ENCODE measurements around the gene TRIM33.
"Not testable (repeated sequence)": the region's sequence is repeated elsewhere in the genome, so short reads cannot be mapped to it uniquely, and the experiment has no call there.

Gene TRIM33

DNA sequence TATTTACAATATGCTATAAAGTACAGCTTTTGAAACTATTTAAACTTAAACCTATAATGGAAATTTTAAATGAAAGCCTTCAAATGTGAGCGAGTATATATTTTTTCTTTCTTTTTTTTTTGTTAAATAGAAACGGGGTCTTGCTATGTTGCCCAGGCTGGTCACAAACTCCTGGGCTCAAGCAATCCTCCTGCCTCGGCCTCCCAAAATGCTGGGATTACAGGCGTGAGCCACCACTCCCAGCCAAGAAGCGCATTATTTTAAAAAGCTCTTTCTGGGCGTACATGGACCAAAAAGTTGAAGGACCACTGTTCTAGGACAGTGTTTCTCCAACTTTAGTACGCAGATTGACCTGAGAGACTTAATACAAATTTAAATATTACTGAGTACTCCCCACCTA lies 87.5 kb downstream of the TRIM33 start:
- no peak for DNase-seq (ENCODE audit: low read depth in 2 of 2)

DNA sequence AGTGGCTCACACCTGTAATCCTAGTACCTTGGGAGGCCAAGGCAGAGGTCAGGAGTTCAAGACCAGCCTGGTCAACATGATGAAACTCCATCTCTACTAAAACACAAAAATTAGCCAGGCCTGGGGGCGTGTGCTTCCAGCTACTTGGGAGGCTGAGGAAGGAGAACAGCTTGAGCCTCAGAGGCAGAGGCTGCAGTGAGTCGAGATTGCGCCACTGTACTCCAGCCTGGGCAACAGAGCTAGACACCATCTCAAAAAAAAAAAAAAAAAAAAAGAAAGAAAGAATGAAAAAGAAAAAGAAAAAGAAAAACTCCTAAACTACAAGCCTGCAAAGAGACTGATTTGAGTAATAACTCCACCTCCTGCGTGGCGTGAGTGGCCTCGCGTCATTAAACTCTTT lies 92.1 kb downstream of the TRIM33 start:
- DNase-seq (ENCODE audit: low read depth in 2 of 2) = not testable (repeated sequence)

DNA sequence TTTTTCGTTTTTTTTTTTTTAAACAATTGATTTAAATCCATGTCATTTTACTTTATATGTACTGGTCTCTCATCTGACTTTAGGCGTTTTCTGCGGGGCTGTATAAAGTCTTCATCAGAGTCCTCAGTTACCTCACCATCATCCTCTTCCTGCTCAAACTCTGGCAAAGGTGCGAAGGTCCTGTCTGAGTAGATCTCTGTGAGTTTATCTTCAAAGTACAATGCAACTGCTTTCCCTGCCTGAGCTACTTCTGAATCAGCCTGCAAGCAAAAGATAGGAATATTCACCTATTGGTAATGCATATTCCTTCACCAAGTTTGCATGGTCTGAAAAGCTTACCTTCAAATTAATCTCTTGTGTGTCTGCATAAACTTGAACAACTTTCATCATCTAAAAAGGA lies 113.4 kb downstream of the TRIM33 start:
- no peak for DNase-seq (ENCODE audit: low read depth in 2 of 2)

DNA sequence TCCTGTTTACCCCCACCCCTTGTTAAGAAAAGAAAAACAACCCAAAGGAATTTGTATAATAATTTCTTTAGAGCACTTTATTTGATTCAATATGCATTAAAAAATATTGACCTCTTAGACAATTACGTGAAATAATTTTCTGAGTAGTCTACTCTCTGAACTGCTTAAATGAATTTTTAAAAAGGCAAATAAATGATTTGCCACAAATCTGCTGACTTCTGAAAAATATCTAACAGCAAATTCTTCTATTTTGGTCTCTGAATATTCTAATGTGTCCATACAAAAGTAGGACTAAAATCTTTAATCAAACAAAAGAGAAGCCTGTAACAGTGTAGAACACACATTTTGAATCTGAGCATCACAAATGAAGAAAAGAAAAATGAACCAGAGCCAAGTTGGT lies 115.1 kb downstream of the TRIM33 start:
- DNase-seq (ENCODE audit: low read depth in 2 of 2) = no peak

DNA sequence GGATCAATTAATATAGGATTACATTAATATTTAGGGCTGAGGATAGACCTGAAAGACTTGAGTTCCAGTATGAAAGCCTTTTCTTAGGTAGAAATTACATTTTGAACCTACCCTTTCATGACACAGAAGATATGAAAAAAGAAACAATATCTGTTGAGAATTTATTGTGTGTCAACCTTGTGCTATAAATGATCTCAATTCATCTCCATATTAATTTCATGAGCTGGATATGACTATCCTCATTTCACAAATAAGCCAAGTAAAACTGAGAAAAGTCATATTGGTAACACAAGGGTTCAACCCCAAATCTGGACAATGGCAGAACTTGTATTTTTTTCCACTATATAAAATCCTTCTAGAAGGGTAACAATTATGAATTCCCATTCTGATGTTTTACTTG lies 120.0 kb downstream of the TRIM33 start:
- no peak for DNase-seq (ENCODE audit: low read depth in 2 of 2)

DNA sequence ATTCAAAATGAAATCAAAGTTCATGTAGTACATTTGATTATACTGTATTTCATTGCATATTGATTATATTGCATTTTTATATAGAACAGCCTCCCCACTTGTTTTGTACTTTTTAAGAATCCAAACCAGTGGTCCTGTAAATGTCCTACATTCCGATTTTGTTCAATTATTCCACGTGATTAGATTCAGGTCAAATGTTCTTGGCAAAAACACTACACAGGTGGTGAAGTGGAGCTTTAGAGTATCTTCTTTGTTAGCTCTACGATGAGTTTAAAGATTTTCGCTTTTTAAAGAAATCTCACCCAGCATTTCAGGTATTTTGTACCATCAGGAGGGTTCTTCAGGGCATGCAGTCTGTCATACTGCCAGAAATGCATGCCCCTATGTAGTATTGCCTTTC lies 120.6 kb downstream of the TRIM33 start:
- no peak for DNase-seq (ENCODE audit: low read depth in 2 of 2)

DNA sequence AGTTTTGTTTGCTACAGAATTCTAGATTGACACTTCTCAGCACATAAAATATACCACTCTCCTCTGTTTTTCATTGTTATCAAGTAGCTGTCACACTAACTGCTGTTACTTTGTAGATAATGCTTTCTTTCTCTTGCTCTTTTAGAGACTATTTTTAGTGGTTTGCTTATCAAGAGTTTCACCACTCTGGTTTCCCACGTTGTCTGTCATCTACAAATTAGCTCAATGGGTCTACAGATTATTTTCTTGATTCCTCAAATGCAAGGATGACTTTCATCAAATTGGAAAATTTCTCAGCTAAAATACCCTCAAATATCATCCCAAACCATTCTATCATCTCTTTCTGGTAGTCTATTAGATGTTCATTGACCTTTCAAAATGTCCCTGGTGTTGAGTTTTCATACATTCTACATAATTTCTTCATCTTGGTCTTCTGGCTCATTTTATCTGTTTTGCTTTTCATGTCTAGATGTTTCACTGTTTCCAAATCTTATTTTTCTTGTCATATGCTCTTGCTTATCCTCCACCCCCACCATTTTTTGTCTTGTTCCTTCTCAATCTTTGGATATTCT lies 122.5 kb downstream of the TRIM33 start:
- DNase-seq (ENCODE audit: low read depth in 2 of 2) = no peak

DNA sequence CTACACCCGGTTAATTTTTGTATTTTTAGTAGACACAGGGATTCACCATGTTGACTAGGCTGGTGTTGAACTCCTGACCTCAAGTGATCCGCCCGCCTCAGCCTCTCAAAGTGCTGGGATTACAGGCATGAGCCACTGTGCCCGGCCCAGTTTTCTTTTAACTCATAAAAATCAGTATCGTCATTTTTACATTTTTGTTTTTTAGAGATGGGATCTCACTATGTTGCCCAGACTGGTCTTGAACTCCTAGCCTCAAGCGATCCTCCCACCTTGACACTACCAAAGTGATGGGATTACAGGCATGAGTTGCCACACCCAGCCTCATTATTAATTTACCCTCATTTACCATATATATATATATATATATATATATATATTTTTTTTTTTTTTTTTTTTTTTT lies 123.4 kb downstream of the TRIM33 start:
- not testable (repeated sequence) for DNase-seq (ENCODE audit: low read depth in 2 of 2)

DNA sequence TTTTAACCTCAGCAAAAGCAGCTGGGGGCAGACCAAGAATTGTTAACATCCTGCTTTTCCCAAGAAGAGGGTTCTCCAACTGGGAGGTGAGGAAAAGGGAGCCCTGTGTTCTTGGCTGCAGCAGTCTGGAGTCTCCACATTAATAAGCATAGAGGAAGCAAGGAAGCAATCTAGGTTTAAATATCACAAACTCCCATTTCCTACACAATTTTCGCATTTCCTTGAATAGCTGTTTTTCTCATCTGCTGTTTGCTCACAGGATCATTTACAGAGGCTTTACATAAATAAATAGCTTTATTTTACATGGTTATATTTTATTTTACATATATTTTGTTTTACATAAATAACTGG lies 124.0 kb downstream of the TRIM33 start:
- no peak for DNase-seq (ENCODE audit: low read depth in 2 of 2)

DNA sequence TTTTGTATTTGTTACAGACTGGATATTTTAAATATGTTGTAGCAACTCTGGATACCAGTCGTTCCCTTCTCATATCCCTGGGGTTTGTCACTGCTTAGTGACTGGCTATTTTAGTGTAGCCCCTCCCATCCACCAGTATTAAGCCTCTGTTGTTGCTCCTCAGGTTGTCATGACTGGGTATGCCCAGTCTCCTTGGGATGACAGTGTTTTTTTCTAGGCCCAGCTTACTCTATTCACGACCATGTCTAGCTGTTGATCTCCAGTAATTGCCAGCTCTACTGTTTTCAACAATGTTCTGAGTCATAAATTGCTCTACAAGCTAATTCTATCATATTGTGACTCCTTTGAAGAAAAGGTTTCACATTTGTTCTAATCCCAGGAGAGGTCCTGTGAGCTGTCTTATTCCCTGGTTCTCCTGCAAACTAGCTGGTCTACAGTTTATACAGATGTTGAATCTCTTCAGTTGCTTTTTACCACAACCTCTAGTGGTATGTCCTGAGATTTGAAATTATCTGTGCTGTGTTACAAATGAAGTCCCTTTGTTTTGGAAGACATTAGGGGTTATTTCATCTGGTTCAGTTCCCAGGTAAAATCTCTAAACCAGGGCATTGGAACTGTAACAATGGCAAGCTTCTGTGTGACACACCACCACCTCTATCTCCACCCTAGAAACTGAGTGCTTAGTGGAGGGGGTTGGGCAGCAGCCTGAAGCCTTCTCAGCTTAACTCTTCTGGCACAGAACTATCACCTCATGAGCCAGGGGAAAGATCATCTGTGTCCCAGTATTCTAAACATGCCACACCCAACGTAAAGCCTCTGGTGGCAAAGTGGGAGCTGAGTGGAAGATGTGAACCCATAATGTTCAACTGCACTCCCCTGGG lies 124.6 kb downstream of the TRIM33 start:
- DNase-seq (ENCODE audit: low read depth in 2 of 2) = no peak

DNA sequence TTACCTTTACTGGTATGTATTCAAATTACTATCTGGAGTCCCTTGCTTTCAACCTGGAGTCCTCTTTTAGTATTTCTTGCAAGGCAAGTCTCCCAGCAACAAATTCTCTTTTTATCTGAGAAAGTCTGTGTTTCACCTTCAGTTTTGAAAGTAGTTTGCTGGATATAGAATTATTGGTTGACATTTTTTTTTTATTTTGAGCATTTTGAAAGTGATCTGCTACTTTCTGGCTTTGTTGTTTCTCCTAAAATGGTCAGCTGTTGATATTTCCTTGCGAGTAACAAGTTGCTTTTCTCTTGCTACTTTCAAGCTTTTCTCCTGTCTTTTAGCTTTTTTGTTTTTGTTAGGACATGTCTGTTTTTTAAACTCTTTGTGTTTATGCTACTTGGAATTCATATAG lies 126.1 kb downstream of the TRIM33 start:
- no peak for DNase-seq (ENCODE audit: low read depth in 2 of 2)

DNA sequence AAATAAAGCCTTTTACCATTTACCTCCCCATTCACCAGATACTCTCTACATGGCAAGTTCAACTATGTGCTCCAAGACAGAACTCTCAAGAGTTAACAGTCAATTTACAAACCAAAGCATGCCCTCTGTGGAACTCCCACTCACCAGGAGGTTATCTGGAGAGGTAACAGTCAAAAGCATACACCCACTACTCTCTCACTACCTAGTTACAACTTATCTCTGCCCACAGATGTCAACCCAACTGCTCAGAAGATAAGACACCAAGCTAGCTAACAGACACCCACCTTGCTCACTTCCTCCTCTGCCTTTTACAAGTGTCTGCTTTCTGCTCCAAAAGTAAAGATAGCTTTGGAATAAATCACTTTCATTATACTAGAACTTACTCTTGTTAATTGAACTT lies 131.0 kb downstream of the TRIM33 start:
- no peak for DNase-seq (ENCODE audit: low read depth in 2 of 2)

DNA sequence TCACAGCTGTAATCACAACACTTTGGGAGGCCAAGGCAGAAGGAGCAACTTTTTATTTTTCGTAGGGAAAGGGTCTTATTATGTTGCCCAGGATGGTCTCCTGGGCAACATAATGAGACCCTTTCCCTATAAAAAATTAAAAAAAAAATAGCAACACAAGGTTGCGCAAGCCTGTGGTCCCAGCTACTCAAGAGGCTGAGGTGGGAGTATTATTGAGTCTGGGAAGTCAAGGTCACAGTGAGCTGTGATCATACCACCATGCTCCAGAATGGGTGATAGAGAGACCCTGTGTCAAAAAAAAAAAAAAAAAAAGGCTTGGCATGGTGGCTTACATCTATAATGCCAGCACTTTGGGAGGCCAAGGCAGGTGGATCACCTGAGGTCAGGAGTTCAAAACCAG lies 131.6 kb downstream of the TRIM33 start:
- DNase-seq (ENCODE audit: low read depth in 2 of 2) = no peak

DNA sequence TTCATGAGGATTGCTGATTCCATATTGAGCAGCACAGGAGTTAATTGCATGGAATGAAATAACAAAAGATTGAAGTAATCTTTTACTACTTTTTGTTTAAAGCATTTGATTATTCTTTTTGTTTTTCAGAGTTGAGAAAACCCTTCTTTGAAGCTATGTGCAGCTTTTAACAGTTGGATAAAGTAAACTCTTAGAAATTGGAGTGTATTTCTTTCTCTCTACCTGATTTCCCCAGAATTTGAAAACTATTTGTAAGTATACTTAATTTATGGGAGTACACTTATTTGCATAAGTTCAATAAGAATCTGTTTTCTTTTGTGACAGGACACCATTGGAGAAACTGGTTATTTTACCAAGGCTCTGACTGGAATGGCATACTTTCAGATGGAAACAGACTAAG lies 133.6 kb downstream of the TRIM33 start:
- no peak for DNase-seq (ENCODE audit: low read depth in 2 of 2)

DNA sequence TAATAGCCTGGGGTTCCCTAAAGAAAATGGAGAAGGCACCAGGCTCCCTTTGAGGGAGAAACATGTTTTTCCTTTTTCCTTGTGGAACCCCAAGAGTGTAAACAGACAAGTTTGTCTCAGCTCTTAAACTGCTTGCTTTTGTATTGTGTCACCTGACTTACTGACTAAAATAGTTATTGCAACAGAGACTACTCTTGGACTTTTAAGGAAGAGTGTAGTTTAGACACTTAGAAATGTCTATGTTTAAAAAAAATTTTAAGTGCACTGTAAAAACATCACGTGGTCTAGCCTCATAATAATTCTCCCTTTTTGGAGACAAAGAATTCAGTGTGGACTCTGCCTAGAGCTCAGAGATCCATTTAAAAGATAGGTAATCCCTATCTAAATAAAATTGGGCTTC lies 141.1 kb downstream of the TRIM33 start:
- DNase-seq (ENCODE audit: low read depth in 2 of 2) = no peak

DNA sequence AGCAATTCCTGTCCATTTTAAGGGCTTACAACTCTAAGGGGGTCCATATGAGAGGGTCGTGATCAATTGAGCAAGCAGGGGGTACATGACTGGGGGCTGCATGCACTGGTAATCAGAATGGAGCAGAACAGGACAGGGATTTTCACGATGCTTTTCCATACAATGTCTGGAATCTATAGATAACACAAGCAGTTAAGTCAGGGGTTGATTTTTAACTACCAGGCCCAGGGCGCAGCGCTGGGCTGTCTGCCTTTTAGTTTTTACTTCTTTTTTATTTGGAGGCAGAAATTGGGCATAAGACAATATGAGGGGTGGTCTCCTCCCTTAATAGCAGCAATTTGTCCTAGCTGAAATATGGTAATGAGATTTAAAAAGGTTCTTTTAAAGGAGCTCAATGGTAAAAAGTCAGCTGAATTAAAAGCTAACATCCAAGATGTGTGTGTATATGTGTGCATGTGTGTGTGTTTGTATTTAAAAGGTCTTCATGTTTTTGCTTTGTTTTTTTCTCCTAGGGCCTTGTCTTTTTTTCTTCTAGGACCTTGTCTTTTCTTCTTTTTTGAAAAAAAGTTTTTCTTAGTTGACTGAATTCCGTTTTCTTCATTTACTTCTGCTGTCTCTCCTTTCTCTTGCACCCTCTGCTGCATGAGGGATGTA lies 141.6 kb downstream of the TRIM33 start:
- not testable (repeated sequence) for DNase-seq (ENCODE audit: low read depth in 2 of 2)

DNA sequence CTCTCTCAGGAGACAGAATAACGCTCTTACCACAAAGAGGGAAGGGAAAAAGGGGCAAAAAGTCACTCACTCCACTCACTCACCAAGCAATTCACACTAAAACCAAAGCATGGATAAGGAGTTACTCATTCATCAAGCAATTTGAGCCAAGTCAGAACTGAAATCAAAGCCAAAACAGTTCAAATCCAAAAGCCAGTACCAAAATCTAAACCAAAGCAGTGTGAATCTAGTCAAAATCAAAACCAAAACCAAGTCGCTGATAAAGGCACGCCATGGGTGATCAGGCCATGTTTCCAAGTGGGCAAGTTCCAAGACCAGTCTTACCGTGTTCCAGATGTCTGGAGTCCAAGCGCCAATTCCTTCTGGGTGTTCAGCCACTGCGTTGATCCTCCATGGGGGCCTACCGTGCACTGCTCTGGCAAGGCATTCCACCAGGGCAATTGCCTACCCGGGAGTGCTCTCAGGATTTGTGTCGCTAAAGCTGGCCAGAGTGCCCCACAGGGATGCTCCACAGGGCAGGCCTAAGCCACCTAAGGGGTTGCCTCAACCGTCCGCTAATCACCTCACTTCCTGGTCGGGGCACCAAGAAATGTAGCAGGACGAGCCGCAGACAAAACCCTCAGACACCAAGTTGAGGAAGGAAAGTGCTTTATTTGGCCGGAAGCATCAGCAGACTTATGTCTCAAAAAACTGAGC lies 142.3 kb downstream of the TRIM33 start:
- DNase-seq (ENCODE audit: low read depth in 2 of 2) = no peak

DNA sequence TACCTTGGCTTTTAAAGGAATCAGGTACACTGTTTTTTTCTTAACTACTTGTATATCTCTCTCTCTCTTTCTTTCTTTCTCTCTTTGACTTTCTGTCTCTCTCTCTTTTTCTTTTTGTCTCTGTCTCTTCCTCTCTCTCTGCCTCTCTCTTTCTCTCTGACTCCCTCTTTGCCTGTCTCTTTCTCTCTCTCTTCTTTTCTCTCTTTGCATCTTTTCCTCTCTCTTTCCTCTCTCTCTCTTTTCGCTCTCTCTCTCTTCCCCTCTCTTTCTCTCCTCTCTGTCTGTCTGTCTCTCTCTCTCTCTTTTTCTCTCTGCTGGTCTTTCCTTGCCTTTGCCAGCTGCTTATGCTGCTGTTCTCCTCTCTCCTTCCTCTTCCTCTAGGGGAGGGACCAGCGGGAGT lies 143.2 kb downstream of the TRIM33 start:
- DNase-seq (ENCODE audit: low read depth in 2 of 2) = no peak

DNA sequence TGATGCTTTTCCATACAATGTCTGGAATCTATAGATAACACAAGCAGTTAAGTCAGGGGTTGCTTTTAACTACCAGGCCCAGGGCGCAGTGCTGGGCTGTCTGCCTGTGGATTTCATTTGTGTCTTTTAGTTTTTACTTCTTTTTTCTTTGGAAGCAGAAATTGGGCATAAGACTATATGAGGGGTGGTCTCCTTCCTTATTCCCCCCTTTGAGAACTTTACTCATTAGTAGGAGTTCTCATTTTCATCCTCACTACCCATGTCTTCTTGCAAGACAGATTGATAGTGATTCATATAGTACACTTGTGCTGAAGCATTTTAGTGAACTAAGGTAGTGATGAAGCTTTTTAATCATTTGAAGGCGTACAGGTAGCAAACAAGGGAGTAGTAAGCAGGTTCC lies 147.8 kb downstream of the TRIM33 start:
- not testable (repeated sequence) for DNase-seq (ENCODE audit: low read depth in 2 of 2)

DNA sequence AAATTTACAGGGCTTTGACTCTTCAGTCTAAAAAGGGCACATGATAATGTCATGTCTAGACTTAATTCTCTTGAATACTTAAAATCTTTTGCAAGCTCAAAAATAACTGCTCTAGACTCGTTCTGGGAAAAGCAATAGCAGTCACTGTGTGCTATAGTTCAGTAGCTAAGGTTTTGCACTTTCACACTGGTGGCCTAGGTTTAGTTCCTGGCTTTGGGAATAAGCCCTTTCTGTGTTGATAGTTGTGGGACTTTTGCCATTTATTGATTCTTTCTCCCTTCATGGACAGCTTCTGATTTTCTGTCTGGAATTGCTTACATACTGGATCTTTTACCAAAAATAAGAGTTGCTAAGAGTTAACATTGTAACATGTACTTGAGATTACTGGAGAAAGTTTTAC lies 151.2 kb downstream of the TRIM33 start:
- DNase-seq (ENCODE audit: low read depth in 2 of 2) = no peak

DNA sequence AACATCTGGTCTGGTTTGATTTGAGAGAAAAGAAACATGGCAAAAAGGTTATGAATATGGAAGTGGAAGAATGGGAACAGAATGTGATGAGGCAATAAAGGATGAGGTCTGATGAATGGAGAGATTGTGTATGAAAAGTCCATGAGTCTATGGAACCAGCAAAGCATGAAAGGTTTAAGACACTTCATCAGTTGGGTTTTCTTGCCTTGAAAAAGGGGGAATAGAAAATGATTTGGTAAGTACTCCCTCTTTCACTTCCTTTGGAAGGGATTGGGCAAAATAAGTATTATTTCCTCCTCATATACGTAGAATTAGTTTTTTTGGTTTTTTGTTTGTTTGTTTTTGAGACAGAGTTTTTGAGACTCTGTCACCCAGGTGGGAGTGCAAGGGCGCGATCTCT lies 155.8 kb downstream of the TRIM33 start:
- DNase-seq (ENCODE audit: low read depth in 2 of 2) = no peak

DNA sequence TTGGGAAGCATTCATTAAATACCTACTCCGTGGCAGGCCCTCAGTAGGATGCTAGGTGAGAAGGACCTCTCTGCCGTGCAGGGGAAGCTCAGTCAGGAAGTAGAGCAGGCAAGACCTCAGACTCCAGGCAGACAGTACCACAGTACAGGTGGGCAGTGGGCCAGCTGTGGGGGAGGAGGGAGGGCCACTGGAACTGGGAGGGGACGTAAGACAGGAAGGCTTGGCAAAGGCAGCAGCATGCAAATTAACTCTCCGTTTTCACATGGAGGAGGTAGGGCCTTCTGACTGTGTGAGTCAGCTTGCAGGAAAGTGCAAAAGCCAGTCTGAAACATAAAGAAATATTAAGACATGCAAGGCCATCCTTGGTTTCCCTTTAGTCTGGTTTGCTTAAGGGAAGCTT lies 157.7 kb downstream of the TRIM33 start:
- no peak for DNase-seq (ENCODE audit: low read depth in 2 of 2)

DNA sequence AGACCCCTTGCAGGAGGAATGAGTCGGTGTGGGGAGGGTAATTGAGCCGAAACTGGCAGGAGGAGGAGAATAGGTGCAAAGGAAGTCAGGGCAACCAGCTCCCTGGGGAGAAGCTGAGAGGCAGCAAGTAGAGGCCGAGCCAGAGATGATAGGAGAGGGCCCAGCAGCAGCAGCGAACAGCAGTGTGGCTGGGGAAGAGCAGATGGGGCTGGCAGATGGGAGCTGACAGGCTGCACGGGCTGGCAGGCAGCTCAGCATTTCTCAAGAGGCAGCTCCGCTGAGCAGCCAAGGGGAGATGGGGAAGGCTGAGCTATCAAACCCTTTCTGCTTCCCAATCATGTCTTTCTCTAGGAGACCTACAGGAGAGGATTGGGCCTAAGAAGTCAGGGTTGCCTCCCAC lies 158.2 kb downstream of the TRIM33 start:
- no peak for DNase-seq (ENCODE audit: low read depth in 2 of 2)

Measured in stimulated activated CD8-positive, alpha-beta memory T cell treated with anti-CD3 and anti-CD28 coated beads, Interleukin-2, amount 100 ng/mL, for 48 hours (primary cell).